Activated CD4-positive, CD25-positive, alpha-beta regulatory T cell treated with anti-CD3 and anti-CD28 coated beads, Interleukin-2, amount 50 U/mL, for 72 hours (primary cell): ENCODE measurements around the gene SRSF2.
"Not testable (repeated sequence)": the region's sequence is repeated elsewhere in the genome, so short reads cannot be mapped to it uniquely, and the experiment has no call there.

Experiments
- DNase-seq: peaks from one replicate; pipeline ENCODE4 v3.0.0; 2021

Gene SRSF2, protein sequence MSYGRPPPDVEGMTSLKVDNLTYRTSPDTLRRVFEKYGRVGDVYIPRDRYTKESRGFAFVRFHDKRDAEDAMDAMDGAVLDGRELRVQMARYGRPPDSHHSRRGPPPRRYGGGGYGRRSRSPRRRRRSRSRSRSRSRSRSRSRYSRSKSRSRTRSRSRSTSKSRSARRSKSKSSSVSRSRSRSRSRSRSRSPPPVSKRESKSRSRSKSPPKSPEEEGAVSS

GRCh38 chr17:76737082-76737675, at the start of gene SRSF2:
SRSF2 (minus strand) TSS chr17:76737331; CDS start chr17:76737160, 171 bp downstream.
- peak; percentile 98 for DNase-seq

DNA sequence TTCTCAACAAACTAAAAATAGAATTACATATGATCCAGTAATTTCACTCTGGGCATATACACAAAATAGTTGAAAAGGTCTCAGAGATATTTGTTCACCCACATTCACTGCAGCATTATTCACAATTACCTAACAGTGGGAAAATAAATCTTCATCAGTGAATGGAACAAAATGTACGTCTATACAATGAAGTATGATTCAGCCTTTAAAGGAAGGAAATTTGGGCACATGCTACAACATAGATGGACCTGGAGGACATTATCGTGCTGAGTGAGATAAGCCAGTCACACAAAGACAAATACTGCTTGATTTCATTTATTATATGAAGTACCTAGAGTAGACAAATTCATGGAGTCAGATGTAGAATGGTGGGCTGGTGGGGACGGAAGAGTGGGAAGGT, 47.8 kb upstream of the SRSF2 start:
- no peak for DNase-seq

GRCh38 chr17:76783146-76783545, 46.0 kb upstream of the SRSF2 start:
- no peak for DNase-seq

- no peak for DNase-seq
Measured at GRCh38 chr17:76781056-76781982, 44.2 kb upstream of the SRSF2 start.

DNA sequence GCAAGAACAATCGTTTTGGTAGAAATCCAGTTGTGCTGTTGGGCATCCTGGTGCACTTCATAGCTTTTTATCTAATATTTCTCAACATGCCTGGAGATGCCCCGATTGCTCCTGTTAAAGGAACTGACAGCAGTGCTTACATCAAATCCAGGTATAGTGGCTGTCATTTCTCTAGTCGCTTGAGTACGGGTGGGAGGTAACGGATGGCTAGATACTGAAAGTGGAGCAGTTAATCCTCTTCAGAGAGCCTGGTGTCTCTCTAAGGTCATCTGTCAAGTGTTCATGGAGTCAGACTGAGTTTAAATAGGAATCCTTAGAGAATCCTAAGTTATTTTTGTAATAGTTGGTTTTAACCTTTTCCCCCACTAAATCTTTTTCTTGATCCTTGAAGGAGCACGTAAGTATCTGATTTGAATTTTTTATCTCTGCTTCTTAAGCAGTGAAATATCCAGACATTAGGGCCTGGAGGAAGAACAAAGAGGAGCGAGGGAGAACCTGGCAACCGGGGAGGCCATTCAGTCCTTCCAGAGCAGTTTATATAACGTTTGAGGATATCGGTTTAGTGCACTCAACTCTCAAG, 38.0 kb upstream of the SRSF2 start:
- no peak for DNase-seq

- DNase-seq = peak; percentile 44
Measured at GRCh38 chr17:76772842-76773525, 35.9 kb upstream of the SRSF2 start.

DNA sequence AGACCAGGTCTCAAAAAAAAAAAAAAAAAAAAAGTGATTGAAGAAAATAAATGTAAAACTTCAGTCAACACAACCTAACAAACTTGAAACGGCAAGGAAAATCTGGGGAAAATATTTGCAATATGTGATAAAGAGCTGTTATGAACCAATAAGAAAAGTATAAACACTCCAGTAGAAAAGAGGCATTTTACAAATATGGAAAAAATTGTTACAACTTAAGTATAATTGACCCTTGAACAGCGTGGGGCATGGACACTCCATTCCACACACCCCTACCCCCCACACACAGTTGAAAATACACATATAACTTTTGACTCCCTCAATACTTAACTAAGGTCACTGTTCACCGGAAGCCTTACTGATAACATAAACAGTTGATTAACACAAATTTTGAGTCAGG, 21.4 kb upstream of the SRSF2 start:
- DNase-seq = no peak

DNA sequence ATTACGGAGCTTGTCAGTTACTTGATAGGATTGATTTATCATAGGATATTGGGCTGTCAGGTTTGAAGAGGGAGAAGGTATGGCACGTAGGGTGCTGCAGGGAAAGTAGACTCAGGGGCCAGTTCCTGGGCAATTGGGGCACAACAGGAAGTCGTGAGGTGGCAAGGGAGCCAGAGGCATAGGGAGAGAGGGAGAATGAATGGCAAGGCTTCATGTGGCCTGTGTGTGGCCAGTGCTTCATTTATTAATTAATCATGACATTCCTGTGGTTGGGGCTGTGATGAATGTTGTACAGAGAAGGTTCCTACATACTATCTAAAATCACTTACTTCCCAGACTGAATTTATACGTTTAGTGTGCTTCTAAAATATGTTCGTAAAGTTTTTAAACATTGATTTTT, 20.1 kb upstream of the SRSF2 start:
- no peak for DNase-seq

GRCh38 chr17:76755285-76755684, 18.2 kb upstream of the SRSF2 start:
- no peak for DNase-seq

DNA sequence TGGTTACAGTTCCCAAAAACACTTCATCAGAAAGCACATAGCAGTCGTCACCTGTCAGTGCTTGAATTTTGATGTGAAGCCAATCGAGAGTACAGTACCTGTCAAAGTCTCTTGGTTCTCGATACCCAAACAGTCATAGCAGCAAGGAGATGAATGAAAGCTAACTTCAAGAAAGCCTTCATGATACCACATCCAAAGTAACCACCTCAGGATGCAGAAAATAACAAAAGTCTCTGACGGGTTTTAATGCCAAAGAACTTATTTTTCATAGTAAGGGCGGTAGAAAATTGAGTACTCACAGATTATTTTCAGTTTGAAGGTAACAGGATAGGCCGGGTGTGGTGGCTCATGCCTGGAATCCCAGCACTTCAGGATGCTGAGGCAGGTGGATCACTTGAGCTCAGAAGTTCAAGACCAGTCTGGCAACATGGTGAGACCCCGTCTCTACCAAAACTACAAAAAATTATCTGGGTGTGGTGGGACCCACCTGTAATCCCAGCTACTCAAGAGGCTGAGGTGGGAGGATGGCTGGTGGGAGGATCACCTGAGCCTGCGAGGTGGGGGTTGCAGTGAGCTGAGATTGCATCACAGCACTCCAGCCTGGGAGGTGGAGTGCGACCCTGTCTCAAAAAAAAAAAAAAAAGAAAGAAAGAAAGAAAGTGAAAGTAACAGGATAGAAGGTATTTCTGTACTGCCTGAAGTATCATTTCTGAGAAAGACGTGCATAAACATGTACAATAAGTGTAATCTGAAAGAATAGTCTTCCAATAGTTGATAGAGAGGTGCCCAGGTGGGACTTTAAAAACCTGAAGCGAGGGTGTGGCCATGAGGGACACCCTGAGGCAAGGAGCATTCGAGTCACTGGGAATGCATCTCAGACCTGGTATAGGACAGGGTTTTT, 16.2 kb upstream of the SRSF2 start:
- no peak for DNase-seq

- no peak for DNase-seq
Measured at GRCh38 chr17:76752006-76752405, 14.9 kb upstream of the SRSF2 start.

GRCh38 chr17:76751416-76751993, 14.4 kb upstream of the SRSF2 start:
- DNase-seq = no peak

DNA sequence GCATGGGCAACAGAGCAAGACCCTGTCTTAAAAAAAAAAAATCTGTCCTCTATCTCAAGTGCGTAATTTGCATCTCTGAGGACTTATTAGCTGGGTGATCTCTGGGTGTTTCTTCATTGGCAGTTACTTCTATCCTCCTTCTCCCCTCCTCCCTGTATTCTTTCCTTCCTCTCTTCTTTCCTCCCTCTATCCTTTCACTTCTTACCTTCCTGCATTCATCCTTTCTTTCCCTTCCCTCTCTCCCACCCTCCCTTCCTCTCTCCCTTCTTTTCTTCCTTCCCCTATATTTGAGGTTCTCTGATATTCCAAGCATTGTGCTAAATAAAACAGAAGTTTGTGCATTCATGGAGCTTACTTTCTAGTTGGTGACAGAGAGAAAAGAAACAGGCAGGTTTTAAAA, 11.5 kb upstream of the SRSF2 start:
- no peak for DNase-seq

- no peak for DNase-seq
Measured at GRCh38 chr17:76747716-76748363, 10.7 kb upstream of the SRSF2 start.

DNA sequence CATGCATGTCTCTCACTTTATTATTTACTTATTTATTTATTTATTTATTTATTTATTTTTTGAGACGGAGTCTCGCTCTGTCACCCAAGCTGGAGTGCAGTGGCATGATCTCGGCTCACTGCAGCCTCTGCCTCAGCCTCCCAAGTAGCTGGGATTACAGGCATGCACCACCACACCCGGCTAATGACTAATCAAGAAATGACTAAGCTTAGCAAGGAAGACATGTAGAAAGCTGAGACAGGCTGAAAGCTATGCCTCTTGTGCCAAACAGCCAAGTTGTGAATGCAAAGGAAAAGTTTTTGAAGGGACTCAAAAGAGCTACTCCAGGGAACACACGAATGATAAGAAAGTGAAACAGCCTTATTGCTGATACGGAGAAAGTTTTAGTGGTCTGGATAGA, 8.7 kb upstream of the SRSF2 start:
- DNase-seq = not testable (repeated sequence)

DNA sequence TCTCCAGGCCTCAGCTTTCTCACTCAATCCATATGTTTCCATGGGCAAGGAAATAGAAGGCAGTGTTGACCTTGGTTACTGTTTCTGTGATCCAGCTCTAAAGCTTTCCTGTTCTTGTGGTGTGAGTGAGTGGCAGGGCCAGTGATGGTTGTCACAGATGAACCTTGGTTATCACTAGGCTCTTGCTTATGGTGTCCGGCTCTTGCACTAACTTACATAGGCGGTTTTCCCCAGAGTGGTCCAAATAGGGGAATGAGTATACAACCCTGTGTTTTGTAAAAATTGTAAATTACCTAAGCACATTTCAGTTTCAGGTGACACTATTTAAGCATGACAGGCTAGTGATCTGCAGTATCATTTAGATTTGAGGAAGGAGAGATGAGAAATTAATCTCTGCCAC, 7.6 kb upstream of the SRSF2 start:
- DNase-seq = no peak

DNA sequence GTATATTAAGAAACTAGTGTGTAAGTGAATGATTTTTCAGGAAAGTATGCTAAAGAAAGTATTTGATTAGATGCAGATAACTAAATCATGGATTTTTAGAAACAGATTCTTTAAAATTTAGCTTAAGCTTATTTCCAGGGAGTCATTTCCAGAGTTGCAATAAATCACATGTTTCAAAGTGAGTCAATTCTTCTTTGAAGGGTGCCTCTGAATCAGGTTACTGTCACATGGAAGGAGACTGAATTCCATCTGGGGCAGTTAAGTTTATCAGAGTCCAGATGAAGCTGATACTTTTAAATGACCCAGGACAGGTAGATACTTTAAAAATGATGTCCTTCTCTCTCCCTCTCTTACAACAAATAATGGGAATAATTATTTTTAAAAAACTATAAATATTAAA, 5.8 kb upstream of the SRSF2 start:
- no peak for DNase-seq

DNA sequence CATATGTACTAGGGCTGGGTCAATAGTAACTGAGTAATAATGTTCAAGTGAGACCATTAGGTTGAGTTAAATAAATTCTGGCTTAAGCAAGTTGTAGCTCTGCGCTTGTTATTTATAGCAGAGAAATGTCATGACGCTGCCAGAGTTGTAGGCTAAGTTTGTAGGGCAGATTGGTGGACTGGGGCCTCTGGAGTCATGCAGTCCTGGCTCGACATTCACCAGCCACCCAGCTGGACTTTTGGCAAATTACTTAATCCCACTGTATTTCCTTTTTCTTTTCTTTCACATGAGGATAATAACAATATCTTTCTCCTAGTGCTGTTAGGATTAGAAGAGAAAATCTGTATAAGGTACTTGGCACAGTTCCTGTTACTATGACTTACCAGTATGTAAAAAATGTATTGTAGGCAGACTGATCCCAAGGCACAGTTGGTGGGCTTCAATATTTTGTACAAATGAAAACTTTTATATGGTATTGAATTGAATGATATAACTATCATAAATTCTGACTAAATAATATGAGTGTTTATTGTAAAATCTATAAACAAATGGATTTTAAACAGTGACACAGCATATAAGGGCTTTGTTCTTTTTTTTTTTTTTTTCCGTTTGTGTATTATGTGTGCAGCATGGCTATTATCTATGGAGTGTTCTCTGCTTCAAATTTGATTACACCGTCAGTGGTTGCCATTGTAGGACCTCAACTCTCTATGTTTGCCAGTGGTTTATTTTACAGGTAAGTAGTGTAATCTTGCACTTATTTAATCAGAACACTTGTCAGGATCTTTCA, 3.4 kb upstream of the SRSF2 start:
- DNase-seq = no peak

DNA sequence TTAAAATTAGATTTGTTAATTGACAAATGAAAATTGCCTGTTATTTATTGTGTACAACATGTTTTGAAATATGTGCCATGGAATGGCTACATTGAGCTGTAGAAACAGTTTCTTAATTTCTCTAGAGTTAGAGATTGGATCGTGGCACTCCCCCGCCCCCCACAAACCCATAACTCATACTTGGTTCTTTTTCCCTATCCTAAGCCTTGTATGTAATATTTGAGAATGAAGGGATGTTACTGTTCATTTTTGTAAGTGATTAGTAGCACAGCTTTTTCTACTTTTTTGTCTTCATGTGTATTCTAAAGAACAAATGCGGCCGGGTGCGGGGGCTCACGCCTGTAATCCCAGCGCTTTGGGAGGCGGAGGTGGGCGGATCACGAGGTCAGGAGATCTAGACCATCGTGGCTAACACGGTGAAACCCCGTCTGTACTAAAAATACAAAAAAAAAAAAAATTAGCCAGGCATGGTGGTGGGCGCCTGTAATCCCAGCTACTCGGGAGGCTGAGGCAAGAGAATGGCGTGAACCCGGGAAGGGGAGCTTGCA, 2.5 kb upstream of the SRSF2 start:
- DNase-seq = not testable (repeated sequence)

- DNase-seq = no peak
Measured at GRCh38 chr17:76738468-76738850, 1.3 kb upstream of the SRSF2 start.
